Activated naive CD4-positive, alpha-beta T cell treated with anti-CD3 and anti-CD28 coated beads, Interleukin-2, amount 50 U/mL, for 72 hours (primary cell): ENCODE data around the gene CACNG8. TPM values are rescaled to one million over a fixed set of nuclear protein-coding genes. Genes with fewer than 3 reads are reported as not detected.
"Not testable (repeated sequence)": the region's sequence is repeated elsewhere in the genome, so short reads cannot be mapped to it uniquely, and the experiment has no call there.

ENCODE experiments used
- ATAC-seq, 2 donors: fragments of 150-1000 bp; cut with Tn5 transposase; 2 replicates each; pipeline ENCODE4 v1.10.0; 2021; ENCODE audit warnings: mild to moderate bottlenecking in 2 of 2, moderate library complexity in 2 of 2
- DNase-seq, 2 donors: peaks; one replicate each; pipeline ENCODE4 v3.0.0; 2021 to 2022; ENCODE audit warnings: low spot score in 2 of 2
- H3K27ac Mint-ChIP-seq, 2 donors: one replicate each; pipeline ENCODE4 v1.8.0; 2022; ENCODE audit warnings: mild to moderate bottlenecking in 2 of 2, mixed read lengths in 2 of 2
- H3K36me3 Mint-ChIP-seq, 2 donors: one replicate each; pipeline ENCODE4 v1.8.0; 2022; ENCODE audit warnings: mixed read lengths in 2 of 2
- H3K9me3 Mint-ChIP-seq, 2 donors: one replicate each; pipeline ENCODE4 v1.8.0; 2022; ENCODE audit warnings: mixed read lengths in 2 of 2
- total RNA-seq, 2 donors: library from RNA; stranded (reverse); gene quantifications; one replicate each; pipeline ENCODE4 v1.2.3, GENCODE V29; 2022

CACNG8 gene
- not detected for total RNA-seq

DNA sequence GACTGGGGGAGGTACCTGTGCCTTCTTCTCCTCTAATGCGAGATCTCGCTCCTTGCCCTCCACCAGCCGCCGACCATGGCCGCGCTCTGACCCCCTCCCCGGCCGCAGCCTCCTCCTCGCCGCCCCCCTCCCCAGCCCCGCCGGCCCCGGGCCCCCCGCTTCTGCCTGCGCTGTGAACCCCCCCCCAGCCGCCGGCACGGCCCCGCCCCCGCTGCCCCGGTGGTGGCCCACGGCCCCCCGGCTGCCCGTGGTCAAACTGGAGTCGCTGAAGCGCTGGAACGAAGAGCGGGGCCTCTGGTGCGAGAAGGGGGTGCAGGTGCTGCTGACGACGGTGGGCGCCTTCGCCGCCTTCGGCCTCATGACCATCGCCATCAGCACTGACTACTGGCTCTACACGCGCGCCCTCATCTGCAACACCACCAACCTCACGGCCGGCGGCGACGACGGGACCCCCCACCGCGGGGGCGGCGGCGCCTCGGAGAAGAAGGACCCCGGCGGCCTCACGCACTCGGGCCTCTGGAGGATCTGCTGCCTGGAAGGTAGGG lies at the start of gene CACNG8:
Gene CACNG8, plus strand, starts transcription at position 51 of the 545 bp plus-strand sequence.
- DNase-seq: no peak
- H3K27ac Mint-ChIP-seq: peak within 1 kb of the TSS in 1 of 2 donors; percentile 73
- H3K9me3 Mint-ChIP-seq: no peaks in the 10 kb centered on the region
- ATAC-seq: no peak
- peaks cover 0 to 5% of the 10 kb centered on the region in 2 donors for H3K36me3 Mint-ChIP-seq

DNA sequence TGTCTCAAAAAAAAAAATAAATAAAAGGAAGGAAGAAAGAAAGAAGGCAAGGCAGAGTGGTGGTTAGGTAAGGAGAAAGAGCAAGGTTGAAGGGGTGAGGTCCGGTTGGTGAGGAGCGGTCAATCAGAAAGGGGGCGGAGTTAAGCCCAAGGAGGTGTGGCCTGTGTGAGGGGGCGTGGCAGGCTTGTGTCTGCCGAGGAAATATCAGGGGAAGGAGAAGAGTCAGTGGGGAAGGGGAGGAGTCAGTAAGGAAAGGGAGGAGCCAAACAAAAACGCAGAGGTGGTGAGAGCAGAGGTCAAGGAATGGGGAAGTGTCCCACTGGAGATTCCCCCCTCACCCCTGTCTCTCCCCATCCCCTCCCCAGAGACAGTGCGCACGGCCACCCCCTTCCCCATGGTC lies 47.7 kb upstream of the CACNG8 start:
- no peak overlapping the region for H3K27ac Mint-ChIP-seq

DNA sequence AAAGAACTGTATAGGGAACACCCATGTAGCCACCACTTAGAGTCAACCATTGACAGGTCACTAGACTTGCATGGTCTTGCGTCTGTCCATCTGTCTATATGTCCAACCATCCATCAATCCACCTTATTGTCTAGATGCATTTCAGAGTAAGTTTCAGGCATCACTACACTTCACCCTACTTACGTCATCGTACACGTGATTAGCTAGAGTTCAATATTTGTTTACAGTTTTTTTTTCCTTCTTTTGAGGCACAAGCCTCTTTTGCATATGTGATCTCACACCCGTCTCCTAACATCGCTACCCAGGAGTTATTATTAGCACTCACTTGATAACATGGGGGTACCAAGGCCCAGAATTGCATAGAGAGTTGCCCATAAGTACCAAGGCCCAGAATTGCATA lies 46.7 kb upstream of the CACNG8 start:
- no peak overlapping the region for H3K27ac Mint-ChIP-seq
- H3K36me3 Mint-ChIP-seq: peaks cover 0 to 7% of the 10 kb centered on the region in 2 donors
- ATAC-seq (no peak), DNase-seq (no peak)
- no peaks in the 10 kb centered on the region for H3K9me3 Mint-ChIP-seq

More for the DNA sequence above, 47.7 kb upstream of the CACNG8 start:
- ATAC-seq: no peak
- H3K9me3 Mint-ChIP-seq: no peaks in the 10 kb centered on the region
- no peak for DNase-seq
- H3K36me3 Mint-ChIP-seq: peaks cover 0 to 15% of the 10 kb centered on the region in 2 donors

DNA sequence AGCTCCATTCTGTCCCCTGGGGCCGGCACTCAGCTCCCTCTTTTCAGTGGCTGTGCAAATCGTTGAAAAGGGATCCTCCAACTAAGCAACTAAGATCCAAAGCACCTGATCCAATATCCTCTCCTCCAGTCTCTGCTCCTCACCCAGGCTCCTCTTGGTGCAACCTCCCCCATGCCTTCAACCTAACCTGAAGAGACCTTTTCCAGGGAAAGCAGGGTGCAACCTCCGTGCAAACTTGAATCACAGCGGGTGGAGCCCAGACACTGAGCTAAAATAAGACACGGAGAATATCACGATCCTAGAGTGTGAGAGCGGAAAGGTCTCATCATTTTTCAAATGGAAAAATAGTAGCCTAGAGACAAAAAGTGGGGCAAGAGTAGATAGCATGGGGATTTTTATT lies 45.4 kb upstream of the CACNG8 start:
- H3K36me3 Mint-ChIP-seq: no peaks in the 10 kb centered on the region
- ATAC-seq (no peak), DNase-seq (no peak)
- no peaks in the 10 kb centered on the region for H3K9me3 Mint-ChIP-seq
- H3K27ac Mint-ChIP-seq: no peak overlapping the region

DNA sequence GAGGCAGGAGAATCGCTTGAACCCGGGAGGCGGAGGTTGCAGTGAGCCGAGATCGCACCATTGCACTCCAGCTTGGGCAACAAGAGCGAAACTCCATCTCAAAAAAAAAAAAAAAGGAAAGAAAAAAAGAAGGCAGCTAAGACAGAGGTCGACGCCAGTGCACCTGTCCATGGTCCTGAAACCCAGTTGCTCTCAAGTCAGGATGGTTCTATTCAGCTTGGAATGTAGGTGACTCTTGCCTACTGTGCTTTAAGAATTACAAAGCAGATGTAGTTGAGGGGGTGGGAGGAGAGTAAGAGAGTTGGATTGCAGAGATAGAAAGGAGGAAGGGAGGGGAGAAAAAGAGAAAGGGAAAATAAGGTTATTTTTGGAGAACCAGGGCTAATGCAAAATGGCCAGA lies 35.0 kb upstream of the CACNG8 start:
- H3K9me3 Mint-ChIP-seq: peaks cover 0 to 12% of the 10 kb centered on the region in 2 donors
- ATAC-seq: no peak
- H3K36me3 Mint-ChIP-seq: no peaks in the 10 kb centered on the region

GRCh38 chr19:53936029-53936428 lies 26.7 kb upstream of the CACNG8 start:
- DNase-seq (no peak), ATAC-seq (no peak)
- no peaks in the 10 kb centered on the region for H3K36me3 Mint-ChIP-seq
- H3K27ac Mint-ChIP-seq: no peak overlapping the region
- H3K9me3 Mint-ChIP-seq: no peaks in the 10 kb centered on the region

More for the DNA sequence above, 35.0 kb upstream of the CACNG8 start:
- no peak for DNase-seq
- no peak overlapping the region for H3K27ac Mint-ChIP-seq

DNA sequence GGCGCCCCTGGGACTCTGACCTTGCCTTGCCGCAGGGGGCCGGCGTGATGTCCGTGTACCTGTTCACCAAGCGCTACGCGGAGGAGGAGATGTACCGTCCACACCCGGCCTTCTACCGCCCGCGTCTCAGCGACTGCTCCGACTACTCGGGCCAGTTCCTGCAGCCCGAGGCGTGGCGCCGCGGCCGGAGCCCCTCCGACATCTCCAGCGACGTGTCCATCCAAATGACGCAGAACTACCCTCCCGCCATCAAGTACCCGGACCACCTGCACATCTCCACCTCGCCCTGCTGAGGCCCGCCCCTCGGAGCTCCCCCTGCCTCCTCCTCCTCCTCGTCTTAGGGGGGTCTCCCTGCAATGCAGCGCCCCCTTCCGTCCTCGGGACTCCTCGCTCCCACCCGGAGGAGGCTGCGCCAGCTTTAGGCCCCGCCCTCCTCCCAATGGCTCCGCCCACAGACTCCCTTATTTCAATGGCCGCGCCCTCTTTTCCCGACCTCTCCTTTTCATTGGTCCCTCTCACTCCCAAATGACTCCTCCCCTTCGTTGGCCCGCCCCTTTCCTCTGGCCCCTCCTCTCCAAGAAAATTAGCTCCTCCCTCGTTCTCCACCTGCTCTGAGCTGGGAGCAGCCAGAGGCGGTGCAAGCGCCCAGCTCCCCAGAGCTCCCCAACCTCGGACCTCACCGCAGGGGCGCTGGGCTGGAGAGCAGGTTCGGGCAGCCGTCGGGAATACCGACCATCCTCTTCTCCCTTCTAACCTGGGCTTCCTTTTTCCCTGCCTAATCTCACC lies 20.5 kb upstream of the CACNG8 start:
- DNase-seq (peak in 1 of 2 donors; percentile 18), ATAC-seq (peak in 1 of 2 donors; percentile 32)
- peaks cover 0 to 7% of the 10 kb centered on the region in 2 donors for H3K36me3 Mint-ChIP-seq
- H3K27ac Mint-ChIP-seq: no peak overlapping the region
- H3K9me3 Mint-ChIP-seq: no peaks in the 10 kb centered on the region

DNA sequence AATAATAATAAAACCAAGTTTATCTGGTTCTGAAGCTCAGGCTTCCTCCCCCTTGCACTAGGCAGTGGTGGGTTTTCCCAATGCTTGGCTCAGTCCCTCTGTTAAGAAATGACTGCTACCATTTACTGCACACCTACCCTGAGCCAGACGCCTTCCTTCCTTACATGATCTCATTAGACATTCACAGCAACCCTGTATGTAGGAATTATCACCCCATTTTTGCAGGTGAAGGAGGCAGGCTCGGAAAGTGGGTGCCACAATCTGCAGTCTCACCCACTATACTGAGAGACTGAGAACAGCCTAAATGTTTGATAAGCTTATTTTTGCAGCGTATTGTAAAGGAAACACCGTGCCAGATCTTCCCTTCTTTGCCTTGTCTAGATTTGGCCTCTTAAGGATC lies 18.3 kb upstream of the CACNG8 start:
- ATAC-seq (no peak), DNase-seq (no peak)
- no peaks in the 10 kb centered on the region for H3K9me3 Mint-ChIP-seq
- H3K27ac Mint-ChIP-seq: no peak overlapping the region
- peaks cover 0 to 7% of the 10 kb centered on the region in 2 donors for H3K36me3 Mint-ChIP-seq

- Mint-ChIP-seq H3K27ac (no peak overlapping the region), H3K36me3 (peaks cover 0 to 7% of the 10 kb centered on the region in 2 donors), H3K9me3 (no peaks in the 10 kb centered on the region)
- DNase-seq (no peak), ATAC-seq (no peak)
Observed at GRCh38 chr19:53944933-53945332, 17.8 kb upstream of the CACNG8 start.

DNA sequence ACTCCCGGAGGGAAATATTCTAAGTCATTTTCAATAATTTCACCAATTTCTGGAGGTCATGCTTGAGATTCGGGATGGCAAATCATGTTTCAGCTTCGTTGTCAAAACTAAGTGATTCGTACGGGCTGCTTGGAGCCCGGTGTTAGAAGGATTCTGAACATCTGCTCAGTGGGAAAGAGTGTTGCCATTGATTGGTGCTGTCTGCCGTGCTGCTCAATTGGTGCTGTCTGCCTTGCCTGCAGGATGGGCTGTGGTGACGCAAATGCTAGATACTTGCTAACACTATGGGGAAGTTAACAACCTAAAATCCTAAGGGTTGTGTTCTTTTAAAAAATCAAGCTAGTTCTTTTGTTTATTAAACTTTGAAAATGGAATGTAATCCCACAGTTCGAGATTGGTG lies 17.3 kb upstream of the CACNG8 start:
- Mint-ChIP-seq H3K36me3 (peaks cover 0 to 7% of the 10 kb centered on the region in 2 donors), H3K9me3 (no peaks in the 10 kb centered on the region), H3K27ac (no peak overlapping the region)
- ATAC-seq: no peak
- no peak for DNase-seq

- Mint-ChIP-seq H3K9me3 (no peaks in the 10 kb centered on the region), H3K27ac (no peak overlapping the region), H3K36me3 (peaks cover 0 to 7% of the 10 kb centered on the region in 2 donors)
- no peak for DNase-seq
- ATAC-seq: no peak
Observed at GRCh38 chr19:53945998-53946397, 16.7 kb upstream of the CACNG8 start.

DNA sequence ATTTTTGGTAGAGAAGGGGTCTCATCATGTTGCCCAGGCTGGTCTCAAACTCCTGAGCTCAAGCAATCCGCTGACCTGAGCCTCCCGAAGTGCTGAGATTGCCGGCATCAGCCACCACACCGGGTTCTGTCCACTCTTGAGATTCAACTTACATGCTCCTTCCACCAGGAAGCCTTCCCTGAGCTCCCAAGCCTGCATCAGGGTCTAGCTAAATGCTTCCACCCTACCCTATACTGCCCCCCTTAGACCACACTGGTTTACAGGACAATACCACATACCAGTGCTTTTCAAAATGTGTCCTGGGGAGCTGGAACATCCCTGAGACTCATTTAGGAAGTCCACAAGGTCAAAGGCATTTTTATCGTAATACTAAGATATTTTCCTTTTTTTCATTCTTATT lies 15.1 kb upstream of the CACNG8 start:
- H3K9me3 Mint-ChIP-seq: no peaks in the 10 kb centered on the region
- peaks cover 0 to 3% of the 10 kb centered on the region in 2 donors for H3K36me3 Mint-ChIP-seq
- no peak for DNase-seq
- ATAC-seq: no peak
- no peak overlapping the region for H3K27ac Mint-ChIP-seq

DNA sequence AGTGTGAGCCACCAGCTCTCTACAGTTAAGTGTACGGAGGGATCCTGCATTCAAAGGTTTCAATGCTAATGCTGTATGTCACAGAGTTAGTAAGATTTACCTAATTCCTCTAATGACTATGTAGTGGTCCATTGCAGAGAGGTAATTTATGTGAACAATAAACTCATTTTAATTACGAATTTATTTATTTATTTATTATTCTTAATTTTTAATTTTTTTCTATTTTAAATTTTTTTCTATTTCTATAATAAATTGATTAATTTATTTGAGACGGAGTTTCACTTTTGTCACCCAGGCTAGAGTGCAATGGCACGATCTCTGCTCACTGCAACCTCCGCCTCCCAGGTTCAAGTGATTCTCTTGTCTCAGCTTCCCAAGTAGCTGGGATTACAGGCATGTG lies 14.1 kb upstream of the CACNG8 start:
- not testable (repeated sequence) for H3K9me3 Mint-ChIP-seq, H3K36me3 Mint-ChIP-seq, H3K27ac Mint-ChIP-seq, DNase-seq, ATAC-seq

- ATAC-seq (no peak), DNase-seq (no peak)
- H3K9me3 Mint-ChIP-seq: no peaks in the 10 kb centered on the region
- H3K36me3 Mint-ChIP-seq: no peaks in the 10 kb centered on the region
- H3K27ac Mint-ChIP-seq: no peak overlapping the region
Observed at GRCh38 chr19:53951436-53951835, 11.3 kb upstream of the CACNG8 start.

DNA sequence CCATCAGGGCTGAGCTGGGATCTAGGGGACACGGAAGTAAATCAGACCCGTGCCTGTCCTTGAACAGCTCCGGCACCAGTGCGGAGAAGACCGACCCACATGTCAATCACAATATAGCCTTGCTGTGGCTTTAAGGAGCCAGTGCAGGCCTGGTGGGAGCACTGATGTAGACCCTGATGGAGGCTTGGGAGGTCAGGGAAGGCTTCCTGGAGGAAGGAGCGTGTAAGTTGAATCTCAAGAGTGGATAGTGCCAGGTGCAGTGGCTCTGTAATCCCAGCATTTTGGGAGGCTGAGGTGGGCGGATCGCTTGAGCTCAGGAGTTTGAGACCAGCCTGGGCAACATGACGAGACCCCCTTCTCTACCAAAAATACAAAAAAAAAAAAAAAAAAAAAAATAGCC lies 10.8 kb upstream of the CACNG8 start:
- Mint-ChIP-seq H3K36me3 (no peaks in the 10 kb centered on the region), H3K27ac (no peak overlapping the region), H3K9me3 (no peaks in the 10 kb centered on the region)
- no peak for DNase-seq
- ATAC-seq: no peak

DNA sequence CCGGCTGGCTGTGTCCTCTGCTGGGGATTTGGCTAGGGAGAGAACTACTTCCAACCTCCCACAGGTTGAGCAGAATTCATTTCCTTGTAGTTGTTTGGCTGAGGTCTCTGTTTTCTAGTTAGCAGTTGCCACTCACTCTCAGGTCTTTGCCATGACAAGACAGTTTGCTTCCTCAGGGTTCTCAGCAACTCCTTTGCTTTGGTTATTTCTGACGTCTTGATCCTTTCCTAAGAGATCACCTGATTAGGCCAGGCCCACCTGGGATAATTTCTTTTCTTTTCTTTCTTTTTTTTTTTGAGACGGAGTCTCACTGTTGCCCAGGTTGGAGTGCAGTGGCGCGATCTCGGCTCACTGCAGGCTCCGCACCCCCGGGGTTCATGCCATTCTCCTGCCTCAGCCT lies 9.4 kb upstream of the CACNG8 start:
- H3K36me3 Mint-ChIP-seq: no peaks in the 10 kb centered on the region
- H3K9me3 Mint-ChIP-seq: no peaks in the 10 kb centered on the region
- no peak for ATAC-seq

GRCh38 chr19:53957448-53958167 lies 5.1 kb upstream of the CACNG8 start:
- Mint-ChIP-seq H3K9me3 (no peaks in the 10 kb centered on the region), H3K36me3 (peaks cover 0 to 5% of the 10 kb centered on the region in 2 donors), H3K27ac (no peak overlapping the region)
- DNase-seq (no peak), ATAC-seq (no peak)

More for the DNA sequence above, 9.4 kb upstream of the CACNG8 start:
- no peak overlapping the region for H3K27ac Mint-ChIP-seq
- DNase-seq: no peak
